ENCODE measurements around the gene SDHD. TPM values are rescaled to one million over a fixed set of nuclear protein-coding genes. Genes with fewer than 3 reads are reported as not detected.

The SDHD gene
- total and polyA plus RNA-seq, 10 of the 15 experiments (the other 5 are each of a cell fraction or from before 2014, with no cell fraction given), result 114 to 775 (median 187) TPM

GRCh38 chr11:112113539-112114457 is 27.1 kb downstream of the SDHD start:
- FAIRE-seq, result no peak
- Histone ChIP-seq H3K4me2 (ENCODE audit: control insufficient read depth, insufficient read depth) (no peak overlapping the region), H3K4me3 (no peak overlapping the region), H3K9me3 (replicated peaks; ENCODE audit: control insufficient read depth, insufficient read depth, low read length) (no peaks in the 10 kb centered on the region), H4K20me1 (ENCODE audit: control insufficient read depth, insufficient read depth) (no peaks in the 10 kb centered on the region), H3K79me2 (ENCODE audit: control insufficient read depth, insufficient read depth, low read length) (no peaks in the 10 kb centered on the region), H3K9ac (ENCODE audit: control insufficient read depth, insufficient read depth, low read length) (no peak overlapping the region), H3K36me3 (ENCODE audit: control insufficient read depth in 2 of 2, insufficient read depth in 2 of 2, low read length in 1 of 2) (no peaks in the 10 kb centered on the region), H3K27me3 (replicated peaks in 1 of 2; ENCODE audit: control insufficient read depth in 2 of 2, insufficient read depth in 2 of 2, low read length in 1 of 2) (no peaks in the 10 kb centered on the region), H3K27ac (ENCODE audit: control insufficient read depth, insufficient read depth) (no peak overlapping the region), H3K4me1 (ENCODE audit: control insufficient read depth, insufficient read depth, low read length) (no peaks in the 10 kb centered on the region; the same call in 1 of the 2 replicates), H2AFZ (ENCODE audit: control insufficient read depth, low read depth, low read length) (peak overlapping the region; percentile 39)
- DNase-seq (ENCODE audit: low read depth, low spot score), result no peak
- ChIA-PET POLR2A (interaction anchor here (0.6 kb wide), 1 partner anchor 9 kb away, joined by 3 read pairs; no protein-coding TSS in a partner anchor), CTCF (interaction anchor here (0.6 to 8.9 kb wide), 33 partner anchors 8 to 438 kb away, joined by 3 to 121 read pairs (median 5); partner anchors contain the start of genes BCO2, DLAT, SDHD and TIMM8B), SMC1A (ENCODE audit: uncharacterized antibody, unreplicated experiment) (interaction anchor here (0.7 to 4.0 kb wide), 15 partner anchors 10 to 457 kb away, joined by 3 to 29 read pairs (median 3); no protein-coding TSS in a partner anchor), RAD21 (ENCODE audit: unreplicated experiment) (interaction anchor here (0.7 to 2.7 kb wide), 4 partner anchors 26 to 167 kb away, joined by 3 to 16 read pairs (median 6); partner anchors contain the start of gene BCO2)
- TF ChIP-seq CTCF (IDR thresholded peaks at IDR 0.05 in 2 of 3, conservative IDR thresholded peaks at IDR 0.05 in 1 of 3; ENCODE audit: control insufficient read depth in 2 of 3, extremely low read depth in 1 of 3, insufficient read depth in 1 of 3, low read depth in 3 of 3, low read length in 3 of 3) (peak; percentile 53 to 70 (median 59)), SMC3 (IDR thresholded peaks at IDR 0.05; ENCODE audit: borderline replicate concordance, low read length) (peak; percentile 13; the same call in 1 of the 2 replicates), RUNX3 (IDR thresholded peaks at IDR 0.05; ENCODE audit: low read length) (peak; percentile 19; the same call in 1 of the 2 replicates), RAD21 (IDR thresholded peaks at IDR 0.05; ENCODE audit: insufficient read depth, low read depth, low read length) (peak; percentile 69), TCF12 (IDR thresholded peaks at IDR 0.05; ENCODE audit: low read depth, low read length) (no peak)
- BruUV-seq (replicated peaks), result no TSS peak
- intact Hi-C loops (cut with micrococcal nuclease; ENCODE audit: unreplicated experiment) (loop anchor here (1.0 to 5.0 kb wide), 2 partner anchors 64 to 167 kb away; partner anchors contain the start of gene BCO2), in situ Hi-C loops (cut with MboI) (loop anchor here (5.0 kb wide), 1 partner anchor 169 kb away; no protein-coding TSS in a partner anchor)
- peak; percentile 74 for ATAC-seq
- WGBS (ENCODE audit: insufficient coverage, insufficient replicate concordance, low lambda C conversion rate, missing lambda C conversion rate), result 48% methylated on average over 6 of the region's 6 CpGs
